PC-3 (cell line): Measurements from ENCODE around the gene SMPD3.

Experiments used
- CTCF ChIP-seq: fragments of 300-600 bp; sonication (generic); conservative IDR thresholded peaks from 2 replicates; pipeline ENCODE4 v1.5.1; 2017; ENCODE audit warnings: antibody characterized with exemption, low read depth, mild to moderate bottlenecking, low read length
- EZH2 ChIP-seq: fragments of 300-600 bp; sonication (generic); IDR thresholded peaks from one replicate; pipeline ENCODE4 v1.6.1; 2017; ENCODE audit warnings: antibody characterized with exemption, mild to moderate bottlenecking, low read length; ENCODE audit not compliant: unreplicated experiment

DNA sequence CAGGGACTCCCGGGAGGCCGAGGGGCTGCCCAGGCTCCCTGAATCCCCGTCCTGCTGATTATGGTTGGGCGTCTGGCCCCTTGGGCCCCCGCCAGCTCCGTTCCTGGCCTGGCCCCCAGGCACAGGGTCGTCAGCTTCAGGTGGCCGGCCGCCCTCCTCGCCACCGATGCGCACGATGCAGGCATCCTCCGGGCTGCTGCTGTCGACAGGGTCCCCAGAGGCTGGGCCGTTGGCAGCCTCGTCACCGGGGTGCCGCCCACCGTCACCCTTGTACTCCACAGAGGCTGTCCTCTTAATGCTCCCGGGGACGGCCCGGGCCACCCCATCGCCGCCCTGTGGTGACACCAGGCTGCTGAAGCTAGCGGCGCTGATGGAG, 77.0 kb downstream of the SMPD3 start:
- no peak for TF ChIP-seq CTCF
- no peak for TF ChIP-seq EZH2
